ENCODE data around the gene KRT77. TPM values are rescaled to one million over a fixed set of nuclear protein-coding genes. Genes with fewer than 3 reads are reported as not detected.

Gene KRT77
- polyA plus RNA-seq, 1 donor from 2014 or later, result not detected

DNA sequence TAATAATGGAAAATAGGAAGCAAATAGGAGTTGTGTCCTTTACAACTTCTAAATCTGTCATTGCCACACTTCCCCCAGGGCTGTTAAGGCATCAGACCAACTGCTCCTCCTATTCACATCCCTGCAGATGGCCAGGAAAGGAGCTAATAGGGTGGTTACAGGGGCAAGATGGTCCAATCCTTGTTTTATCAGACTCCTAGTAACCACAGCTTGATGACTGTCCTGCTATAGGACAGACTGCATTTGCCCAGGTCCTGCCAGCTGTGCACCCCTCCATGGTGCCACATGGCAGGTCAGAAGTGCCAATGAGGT lies 40.5 kb downstream of the KRT77 start:
- H3K79me2 ChIP-seq (replicated peaks; ENCODE audit: insufficient read depth, low read length), result no peaks in the 10 kb centered on the region
- H4K20me1 ChIP-seq (ENCODE audit: insufficient read depth), result no peaks in the 10 kb centered on the region
- H2AFZ ChIP-seq (ENCODE audit: low read depth, low read length), result no peak overlapping the region
- no peaks in the 10 kb centered on the region for H3K9me2 ChIP-seq (ENCODE audit: insufficient read depth, low read length)
- no peaks in the 10 kb centered on the region for H3K36me3 ChIP-seq (ENCODE audit: insufficient read depth, low read length)
- H3K4me2 ChIP-seq (ENCODE audit: low read length), result no peak overlapping the region
- no peaks in the 10 kb centered on the region for H3F3A ChIP-seq (ENCODE audit: insufficient read depth, low read length, poor library complexity, severe bottlenecking)
- H3K27me3 ChIP-seq (ENCODE audit: insufficient read depth, low read depth, low read length), result no peaks in the 10 kb centered on the region
- H3K4me3 ChIP-seq (ENCODE audit: low read length), result no peak overlapping the region
- TF ChIP-seq RAD21 (conservative IDR thresholded peaks at IDR 0.05), result no peak
- no peak for TF ChIP-seq EP300 (conservative IDR thresholded peaks at IDR 0.05; ENCODE audit: poor library complexity, severe bottlenecking)
- TF ChIP-seq POLR2AphosphoS5 (IDR thresholded peaks at IDR 0.05), result no peak
- TF ChIP-seq MXI1 (conservative IDR thresholded peaks at IDR 0.05; ENCODE audit: poor library complexity, severe bottlenecking), result no peak
- TF ChIP-seq SMC3 (conservative IDR thresholded peaks at IDR 0.05; ENCODE audit: poor library complexity), result no peak
- TF ChIP-seq, protein P1, sequence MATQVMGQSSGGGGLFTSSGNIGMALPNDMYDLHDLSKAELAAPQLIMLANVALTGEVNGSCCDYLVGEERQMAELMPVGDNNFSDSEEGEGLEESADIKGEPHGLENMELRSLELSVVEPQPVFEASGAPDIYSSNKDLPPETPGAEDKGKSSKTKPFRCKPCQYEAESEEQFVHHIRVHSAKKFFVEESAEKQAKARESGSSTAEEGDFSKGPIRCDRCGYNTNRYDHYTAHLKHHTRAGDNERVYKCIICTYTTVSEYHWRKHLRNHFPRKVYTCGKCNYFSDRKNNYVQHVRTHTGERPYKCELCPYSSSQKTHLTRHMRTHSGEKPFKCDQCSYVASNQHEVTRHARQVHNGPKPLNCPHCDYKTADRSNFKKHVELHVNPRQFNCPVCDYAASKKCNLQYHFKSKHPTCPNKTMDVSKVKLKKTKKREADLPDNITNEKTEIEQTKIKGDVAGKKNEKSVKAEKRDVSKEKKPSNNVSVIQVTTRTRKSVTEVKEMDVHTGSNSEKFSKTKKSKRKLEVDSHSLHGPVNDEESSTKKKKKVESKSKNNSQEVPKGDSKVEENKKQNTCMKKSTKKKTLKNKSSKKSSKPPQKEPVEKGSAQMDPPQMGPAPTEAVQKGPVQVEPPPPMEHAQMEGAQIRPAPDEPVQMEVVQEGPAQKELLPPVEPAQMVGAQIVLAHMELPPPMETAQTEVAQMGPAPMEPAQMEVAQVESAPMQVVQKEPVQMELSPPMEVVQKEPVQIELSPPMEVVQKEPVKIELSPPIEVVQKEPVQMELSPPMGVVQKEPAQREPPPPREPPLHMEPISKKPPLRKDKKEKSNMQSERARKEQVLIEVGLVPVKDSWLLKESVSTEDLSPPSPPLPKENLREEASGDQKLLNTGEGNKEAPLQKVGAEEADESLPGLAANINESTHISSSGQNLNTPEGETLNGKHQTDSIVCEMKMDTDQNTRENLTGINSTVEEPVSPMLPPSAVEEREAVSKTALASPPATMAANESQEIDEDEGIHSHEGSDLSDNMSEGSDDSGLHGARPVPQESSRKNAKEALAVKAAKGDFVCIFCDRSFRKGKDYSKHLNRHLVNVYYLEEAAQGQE (IDR thresholded peaks at IDR 0.05; ENCODE audit: borderline replicate concordance), result no peak
- no peak for TF ChIP-seq EZH2 (IDR thresholded peaks at IDR 0.05; ENCODE audit: borderline replicate concordance, insufficient read depth, low read length, poor library complexity, severe bottlenecking)
- TF ChIP-seq TAF1 (IDR thresholded peaks at IDR 0.05; ENCODE audit: low read depth), result no peak
- TF ChIP-seq, protein P2, sequence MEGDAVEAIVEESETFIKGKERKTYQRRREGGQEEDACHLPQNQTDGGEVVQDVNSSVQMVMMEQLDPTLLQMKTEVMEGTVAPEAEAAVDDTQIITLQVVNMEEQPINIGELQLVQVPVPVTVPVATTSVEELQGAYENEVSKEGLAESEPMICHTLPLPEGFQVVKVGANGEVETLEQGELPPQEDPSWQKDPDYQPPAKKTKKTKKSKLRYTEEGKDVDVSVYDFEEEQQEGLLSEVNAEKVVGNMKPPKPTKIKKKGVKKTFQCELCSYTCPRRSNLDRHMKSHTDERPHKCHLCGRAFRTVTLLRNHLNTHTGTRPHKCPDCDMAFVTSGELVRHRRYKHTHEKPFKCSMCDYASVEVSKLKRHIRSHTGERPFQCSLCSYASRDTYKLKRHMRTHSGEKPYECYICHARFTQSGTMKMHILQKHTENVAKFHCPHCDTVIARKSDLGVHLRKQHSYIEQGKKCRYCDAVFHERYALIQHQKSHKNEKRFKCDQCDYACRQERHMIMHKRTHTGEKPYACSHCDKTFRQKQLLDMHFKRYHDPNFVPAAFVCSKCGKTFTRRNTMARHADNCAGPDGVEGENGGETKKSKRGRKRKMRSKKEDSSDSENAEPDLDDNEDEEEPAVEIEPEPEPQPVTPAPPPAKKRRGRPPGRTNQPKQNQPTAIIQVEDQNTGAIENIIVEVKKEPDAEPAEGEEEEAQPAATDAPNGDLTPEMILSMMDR (IDR thresholded peaks at IDR 0.05; ENCODE audit: poor library complexity, severe bottlenecking), result no peak
- H3K9me3 ChIP-seq (ENCODE audit: low read length), result no peaks in the 10 kb centered on the region
- no peak overlapping the region for H3K9ac ChIP-seq (ENCODE audit: low read length)
- no peak overlapping the region for H3K27ac ChIP-seq (ENCODE audit: low read length)

DNA sequence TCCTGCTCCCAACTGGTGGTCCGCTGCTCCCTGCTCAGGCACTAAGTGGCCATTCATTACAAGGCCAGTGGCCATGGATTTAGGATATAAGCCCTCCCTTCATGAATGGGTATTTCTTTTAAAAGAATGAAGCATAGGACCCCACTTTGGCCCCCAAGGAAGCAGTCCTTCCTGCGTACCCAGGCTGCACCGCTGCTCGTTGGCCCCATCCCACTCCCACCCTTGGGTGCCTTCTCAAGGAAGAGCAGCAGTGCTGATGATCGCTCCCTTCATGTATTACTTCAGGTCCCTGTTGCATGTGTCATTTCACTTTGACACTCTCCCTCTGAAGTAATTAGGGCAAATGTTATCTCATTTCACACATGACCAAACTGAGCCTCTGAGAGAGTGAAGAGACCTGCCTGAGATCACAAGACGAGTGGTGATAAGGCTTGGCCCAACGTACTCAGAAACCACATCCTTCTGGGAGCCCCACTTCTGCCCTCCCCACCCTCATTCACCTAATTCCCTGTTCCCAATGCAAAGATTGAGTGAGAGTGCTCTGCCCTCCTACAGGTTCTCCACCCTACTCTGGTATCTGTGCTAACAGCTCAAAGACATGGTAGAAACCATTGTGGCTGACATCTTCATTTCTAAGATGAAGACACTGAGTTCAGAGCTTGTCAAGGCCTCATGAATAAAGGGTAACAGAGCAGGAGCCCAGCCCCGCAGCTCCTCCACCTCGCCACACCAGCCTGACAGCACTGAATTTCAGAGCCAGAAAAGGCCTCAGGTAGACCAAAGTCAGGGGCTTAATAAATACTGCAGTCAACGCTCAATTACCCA lies 41.0 kb downstream of the KRT77 start:
- Histone ChIP-seq H3K27me3 (ENCODE audit: insufficient read depth, low read depth, low read length) (no peaks in the 10 kb centered on the region), H3K79me2 (replicated peaks; ENCODE audit: insufficient read depth, low read length) (no peaks in the 10 kb centered on the region), H2AFZ (ENCODE audit: low read depth, low read length) (no peak overlapping the region), H3K27ac (ENCODE audit: low read length) (no peak overlapping the region), H3K9ac (ENCODE audit: low read length) (no peak overlapping the region), H3K4me3 (ENCODE audit: low read length) (no peak overlapping the region), H3K9me3 (ENCODE audit: low read length) (no peaks in the 10 kb centered on the region), H4K20me1 (ENCODE audit: insufficient read depth) (no peaks in the 10 kb centered on the region), H3K36me3 (ENCODE audit: insufficient read depth, low read length) (no peaks in the 10 kb centered on the region), H3F3A (ENCODE audit: insufficient read depth, low read length, poor library complexity, severe bottlenecking) (no peaks in the 10 kb centered on the region), H3K9me2 (ENCODE audit: insufficient read depth, low read length) (no peaks in the 10 kb centered on the region), H3K4me2 (ENCODE audit: low read length) (no peak overlapping the region)
- no peak for TF ChIP-seq TAF1 (IDR thresholded peaks at IDR 0.05; ENCODE audit: low read depth)
- TF ChIP-seq MXI1 (conservative IDR thresholded peaks at IDR 0.05; ENCODE audit: poor library complexity, severe bottlenecking), result no peak
- TF ChIP-seq, protein P2 (IDR thresholded peaks at IDR 0.05; ENCODE audit: poor library complexity, severe bottlenecking), result no peak
- TF ChIP-seq SMC3 (conservative IDR thresholded peaks at IDR 0.05; ENCODE audit: poor library complexity), result no peak
- TF ChIP-seq POLR2AphosphoS5 (IDR thresholded peaks at IDR 0.05), result no peak
- no peak for TF ChIP-seq EP300 (conservative IDR thresholded peaks at IDR 0.05; ENCODE audit: poor library complexity, severe bottlenecking)
- TF ChIP-seq RAD21 (conservative IDR thresholded peaks at IDR 0.05), result no peak
- TF ChIP-seq, protein P1 (IDR thresholded peaks at IDR 0.05; ENCODE audit: borderline replicate concordance), result no peak
- TF ChIP-seq EZH2 (IDR thresholded peaks at IDR 0.05; ENCODE audit: borderline replicate concordance, insufficient read depth, low read length, poor library complexity, severe bottlenecking), result no peak

Data from neural cell (in vitro differentiated cells).